ENCODE measurements around the gene ABHD12. TPM values are rescaled to one million over a fixed set of nuclear protein-coding genes. Genes with fewer than 3 reads are reported as not detected.

ABHD12 gene
- total and polyA plus RNA-seq, 8 donors, result 39.7 to 57.8 (median 47.4) TPM

DNA sequence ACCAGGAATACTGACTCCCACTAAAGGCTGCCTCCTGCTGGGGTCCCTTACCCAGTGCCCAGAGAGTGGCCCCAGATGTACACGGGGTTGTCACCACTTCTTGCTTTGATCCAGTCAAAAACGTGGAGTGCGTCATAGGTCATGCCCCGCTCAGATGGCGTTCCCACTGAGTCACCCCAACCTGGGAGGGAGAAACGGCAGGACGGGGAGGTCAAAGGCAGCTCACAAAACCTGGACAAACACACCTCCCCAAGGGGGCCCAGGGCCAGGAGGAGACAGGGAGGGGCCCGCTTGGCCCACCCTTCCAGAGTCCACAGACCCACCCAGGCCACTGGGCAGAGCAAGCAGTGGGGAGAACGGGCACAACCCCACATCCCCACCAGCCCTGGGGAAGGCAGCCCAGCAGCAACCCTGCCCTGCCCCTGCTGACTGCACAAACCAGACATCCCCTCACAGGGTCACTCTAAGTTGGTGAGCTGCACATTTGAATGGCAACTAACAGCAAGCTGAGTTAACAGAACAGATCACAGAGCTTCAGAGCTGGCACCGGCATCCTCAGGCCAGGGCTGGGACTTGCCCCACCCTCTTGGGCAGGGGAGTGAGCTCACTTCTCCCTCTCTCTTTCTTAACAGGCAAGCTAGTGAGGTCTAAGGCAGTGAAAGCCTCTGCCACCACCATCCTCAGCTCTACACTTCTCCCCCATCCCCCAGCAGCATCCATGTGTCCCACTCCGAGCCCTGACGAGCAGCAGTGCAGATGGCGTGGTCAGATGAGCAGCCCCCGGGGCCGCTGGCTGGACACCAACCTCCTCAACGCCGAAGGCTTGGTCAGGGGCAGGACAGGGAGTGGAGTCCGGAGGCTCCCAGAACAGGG, 81.0 kb downstream of the ABHD12 start:
- no peak overlapping the region for H3K4me3 ChIP-seq
- H3K4me1 ChIP-seq, result peaks cover 7 to 41% of the 10 kb centered on the region in 2 donors
- DNase-seq, result peak in 2 of 4 donors; percentile 70 to 77
- H3K9me3 ChIP-seq, result no peaks in the 10 kb centered on the region
- H3K27me3 ChIP-seq, result no peaks in the 10 kb centered on the region
- H3K27ac ChIP-seq, result peak overlapping the region; percentile 44 to 72
- ATAC-seq, result peak; percentile 77
- H3K36me3 ChIP-seq, result peaks cover 0 to 25% of the 10 kb centered on the region in 2 donors
- TF ChIP-seq, protein P1, sequence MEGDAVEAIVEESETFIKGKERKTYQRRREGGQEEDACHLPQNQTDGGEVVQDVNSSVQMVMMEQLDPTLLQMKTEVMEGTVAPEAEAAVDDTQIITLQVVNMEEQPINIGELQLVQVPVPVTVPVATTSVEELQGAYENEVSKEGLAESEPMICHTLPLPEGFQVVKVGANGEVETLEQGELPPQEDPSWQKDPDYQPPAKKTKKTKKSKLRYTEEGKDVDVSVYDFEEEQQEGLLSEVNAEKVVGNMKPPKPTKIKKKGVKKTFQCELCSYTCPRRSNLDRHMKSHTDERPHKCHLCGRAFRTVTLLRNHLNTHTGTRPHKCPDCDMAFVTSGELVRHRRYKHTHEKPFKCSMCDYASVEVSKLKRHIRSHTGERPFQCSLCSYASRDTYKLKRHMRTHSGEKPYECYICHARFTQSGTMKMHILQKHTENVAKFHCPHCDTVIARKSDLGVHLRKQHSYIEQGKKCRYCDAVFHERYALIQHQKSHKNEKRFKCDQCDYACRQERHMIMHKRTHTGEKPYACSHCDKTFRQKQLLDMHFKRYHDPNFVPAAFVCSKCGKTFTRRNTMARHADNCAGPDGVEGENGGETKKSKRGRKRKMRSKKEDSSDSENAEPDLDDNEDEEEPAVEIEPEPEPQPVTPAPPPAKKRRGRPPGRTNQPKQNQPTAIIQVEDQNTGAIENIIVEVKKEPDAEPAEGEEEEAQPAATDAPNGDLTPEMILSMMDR (IDR thresholded peaks at IDR 0.05), result no peak
- intact Hi-C loops (cut with DNase I), result no loop called here

DNA sequence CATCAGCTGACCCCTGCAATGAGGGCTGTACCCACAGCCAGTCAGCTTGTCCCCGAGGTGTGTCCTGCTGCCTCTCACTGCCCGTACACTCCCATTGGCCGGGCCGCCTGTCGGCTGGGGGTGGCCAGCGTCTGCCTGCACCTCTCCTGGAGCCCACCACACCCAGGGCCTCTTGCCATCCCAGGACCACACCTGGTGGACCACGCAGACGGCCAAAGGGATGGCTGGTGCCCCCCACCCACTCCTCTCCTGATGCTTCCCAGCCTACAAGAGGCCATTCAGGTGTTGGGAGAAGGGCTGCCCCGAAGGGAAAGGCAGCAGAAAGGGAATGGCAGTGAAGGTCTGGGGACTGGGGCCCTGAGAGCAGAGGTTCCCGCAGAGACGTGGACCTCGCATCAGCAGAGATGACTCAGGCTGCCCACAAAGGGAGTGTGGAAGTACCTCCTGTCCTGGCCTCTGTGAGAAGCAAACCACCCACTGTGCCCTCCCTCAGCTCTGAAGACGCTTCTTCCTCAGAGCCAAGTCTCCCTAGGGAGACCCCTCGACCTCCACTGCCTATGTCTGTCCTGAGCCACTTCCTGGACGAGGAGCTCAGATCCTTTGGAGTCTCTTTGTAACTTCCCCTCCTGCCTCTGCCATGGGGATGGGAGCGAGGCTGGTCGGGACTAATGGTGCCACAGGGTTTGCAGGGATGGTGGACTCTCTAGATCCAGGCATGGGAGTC, 81.8 kb downstream of the ABHD12 start:
- DNase-seq (peak in 1 of 4 donors; percentile 82), ATAC-seq (no peak)
- Histone ChIP-seq H3K9me3 (no peaks in the 10 kb centered on the region), H3K4me3 (no peak overlapping the region), H3K4me1 (peaks cover 7 to 41% of the 10 kb centered on the region in 2 donors), H3K36me3 (peaks cover 0 to 30% of the 10 kb centered on the region in 2 donors), H3K27ac (peak overlapping the region in 1 of 2 donors; percentile 72), H3K27me3 (no peaks in the 10 kb centered on the region)
- intact Hi-C loops (cut with DNase I), result no loop called here
- TF ChIP-seq, protein P1 (IDR thresholded peaks at IDR 0.05), result no peak

DNA sequence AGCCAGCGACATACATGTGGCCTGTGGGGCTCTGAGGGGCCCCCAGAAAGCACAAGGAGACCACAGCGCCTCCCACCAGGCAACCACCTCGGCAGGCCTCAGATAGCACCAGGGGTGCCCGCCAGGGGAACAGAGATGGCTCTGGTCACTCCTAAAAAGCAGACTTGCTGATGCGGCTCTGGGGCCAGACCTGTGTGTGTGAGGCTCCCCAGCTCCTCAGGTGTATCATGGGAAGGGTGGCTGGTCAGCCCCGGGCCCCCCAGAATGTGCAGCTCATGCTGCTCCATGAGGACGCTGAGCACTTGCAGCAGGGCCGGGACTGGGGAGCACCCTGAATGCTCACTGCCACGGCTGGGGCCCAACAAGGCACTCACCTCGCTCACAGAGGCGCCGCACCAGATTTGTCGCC, 82.5 kb downstream of the ABHD12 start:
- peaks cover 7 to 41% of the 10 kb centered on the region in 2 donors for H3K4me1 ChIP-seq
- H3K27me3 ChIP-seq, result no peaks in the 10 kb centered on the region
- no peaks in the 10 kb centered on the region for H3K9me3 ChIP-seq
- DNase-seq, result peak in 1 of 4 donors; percentile 72
- TF ChIP-seq, protein P1 (IDR thresholded peaks at IDR 0.05), result no peak
- H3K27ac ChIP-seq, result peak overlapping the region in 1 of 2 donors; percentile 72
- peaks cover 0 to 37% of the 10 kb centered on the region in 2 donors for H3K36me3 ChIP-seq
- H3K4me3 ChIP-seq, result no peak overlapping the region
- intact Hi-C loops (cut with DNase I), result no loop called here
- ATAC-seq, result no peak

DNA sequence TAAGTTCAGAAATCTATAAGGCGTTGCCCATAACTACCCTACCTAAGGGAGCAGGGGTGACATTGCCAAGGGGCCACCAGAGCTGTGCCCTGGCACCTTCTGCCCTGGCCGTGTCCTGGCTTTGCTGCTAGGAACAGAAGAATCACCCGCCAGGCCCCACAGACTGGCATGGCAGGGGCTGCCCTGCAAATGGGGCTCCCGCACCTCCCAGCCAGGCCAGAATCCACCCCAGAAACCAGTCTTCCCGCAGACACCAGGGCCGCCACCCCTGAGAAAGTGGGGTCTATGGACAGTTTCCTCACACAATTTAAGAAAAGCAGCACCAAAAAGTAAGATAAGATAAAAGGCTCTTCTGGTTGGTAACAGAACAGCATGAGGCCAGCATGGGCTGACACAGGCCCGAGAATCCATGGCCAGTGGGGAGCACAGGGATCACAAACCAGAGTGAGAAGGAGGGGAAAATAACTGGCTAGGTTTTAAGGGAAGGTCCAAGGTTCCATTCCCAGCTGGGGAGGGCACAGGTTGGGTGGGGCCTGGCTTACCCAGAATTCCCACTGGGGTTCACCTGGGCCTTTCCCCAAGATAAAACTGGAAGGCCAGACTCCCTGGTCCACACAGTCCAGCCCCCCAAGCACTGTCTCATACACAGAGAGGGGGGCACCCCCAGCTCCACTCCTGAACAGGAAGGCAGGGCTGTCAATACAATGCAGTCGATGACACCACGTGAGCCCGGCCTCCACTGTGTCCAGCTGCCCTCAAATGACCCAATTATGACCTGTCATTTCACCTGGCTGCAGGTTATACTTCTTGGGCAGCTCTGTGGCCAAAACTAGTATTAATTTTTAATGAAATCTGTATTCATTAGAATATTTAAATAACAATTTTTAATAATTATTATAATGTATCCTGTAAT, 83.4 kb downstream of the ABHD12 start:
- Histone ChIP-seq H3K36me3 (peaks cover 0 to 45% of the 10 kb centered on the region in 2 donors), H3K4me3 (no peak overlapping the region), H3K9me3 (no peaks in the 10 kb centered on the region), H3K27me3 (no peaks in the 10 kb centered on the region), H3K27ac (no peak overlapping the region), H3K4me1 (peaks cover 7 to 41% of the 10 kb centered on the region in 2 donors)
- intact Hi-C loops (cut with DNase I), result no loop called here
- TF ChIP-seq, protein P1 (IDR thresholded peaks at IDR 0.05), result no peak
- ATAC-seq (no peak), DNase-seq (peak in 1 of 4 donors; percentile 63)

All from left lung (tissue), 10 donors.